MV-4-11 (cell line): ENCODE results near the gene PYM1.
"Not testable (repeated sequence)": the region's sequence is repeated elsewhere in the genome, so short reads cannot be mapped to it uniquely, and the experiment has no call there.

Source experiments
- DNase-seq: peaks from one replicate; lab custom pipeline; 2025; lab: John Stamatoyannopoulos, UW

PYM1 gene

DNA sequence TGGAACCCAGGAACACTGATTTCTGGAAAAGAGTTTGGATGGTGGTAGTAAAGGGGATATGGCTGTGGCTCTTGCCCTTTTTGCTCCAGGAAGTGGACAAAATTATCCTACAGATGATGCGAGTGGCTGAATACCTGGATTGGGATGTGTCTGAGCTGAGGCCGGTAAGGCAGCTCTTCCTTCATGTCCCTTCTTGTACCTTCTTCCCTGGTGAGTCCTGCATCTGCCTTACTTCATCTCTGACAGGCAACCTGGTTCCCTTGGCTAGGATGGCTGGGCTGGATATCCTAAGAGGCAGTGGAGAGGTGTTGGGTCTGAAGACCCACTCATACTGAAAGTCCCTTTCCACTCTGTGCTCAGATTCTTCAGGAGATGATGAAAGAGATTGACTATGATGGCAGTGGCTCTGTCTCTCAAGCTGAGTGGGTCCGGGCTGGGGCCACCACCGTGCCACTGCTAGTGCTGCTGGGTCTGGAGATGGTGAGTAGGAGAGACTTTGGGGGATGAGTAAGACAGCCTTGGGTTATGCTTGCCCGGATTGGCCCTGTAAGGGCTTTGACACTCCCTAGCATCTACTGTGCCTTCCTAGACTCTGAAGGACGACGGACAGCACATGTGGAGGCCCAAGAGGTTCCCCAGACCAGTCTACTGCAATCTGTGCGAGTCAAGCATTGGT, 11.3 kb upstream of the PYM1 start:
- DNase-seq, result no peak

DNA sequence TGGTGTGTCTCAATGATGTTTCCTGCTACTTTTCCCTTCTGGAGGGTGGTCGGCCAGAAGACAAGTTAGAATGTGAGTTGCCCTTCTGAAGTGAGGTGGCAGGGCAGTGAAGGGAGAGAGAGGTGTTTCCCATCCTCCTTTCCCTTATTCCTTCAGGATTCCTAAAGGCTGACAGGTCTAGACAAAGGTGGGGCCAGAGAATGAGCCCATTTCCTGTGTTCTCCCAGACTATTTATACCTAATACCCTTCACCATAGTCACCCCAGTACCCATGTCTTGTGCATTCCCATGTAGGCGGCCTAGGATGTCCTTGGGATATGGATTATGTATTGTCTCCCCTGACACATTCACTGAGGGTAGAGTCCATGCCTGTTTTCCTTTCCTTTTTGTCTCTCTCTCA, 10.3 kb upstream of the PYM1 start:
- DNase-seq, result no peak

DNA sequence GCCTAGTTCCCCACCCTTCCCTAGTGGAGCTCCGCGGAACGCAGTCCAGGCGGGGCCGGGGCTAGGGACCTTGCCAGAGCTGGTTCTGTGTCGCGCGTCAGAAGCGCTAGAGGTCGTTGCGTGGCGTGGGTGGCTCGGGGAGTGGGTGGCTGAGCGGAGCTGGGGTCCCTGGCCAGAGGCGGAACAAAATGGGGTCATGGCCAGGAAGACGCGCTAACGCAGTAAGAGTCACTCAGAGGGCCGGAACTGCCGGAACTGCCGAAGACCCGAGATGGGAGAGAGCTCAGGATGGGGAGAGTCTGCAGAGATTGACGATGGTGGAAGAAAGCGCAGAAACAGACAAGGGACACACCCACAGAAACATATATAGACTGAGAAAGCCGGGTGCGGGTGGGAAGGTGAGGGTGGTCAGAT, 8.1 kb upstream of the PYM1 start:
- DNase-seq, result no peak

DNA sequence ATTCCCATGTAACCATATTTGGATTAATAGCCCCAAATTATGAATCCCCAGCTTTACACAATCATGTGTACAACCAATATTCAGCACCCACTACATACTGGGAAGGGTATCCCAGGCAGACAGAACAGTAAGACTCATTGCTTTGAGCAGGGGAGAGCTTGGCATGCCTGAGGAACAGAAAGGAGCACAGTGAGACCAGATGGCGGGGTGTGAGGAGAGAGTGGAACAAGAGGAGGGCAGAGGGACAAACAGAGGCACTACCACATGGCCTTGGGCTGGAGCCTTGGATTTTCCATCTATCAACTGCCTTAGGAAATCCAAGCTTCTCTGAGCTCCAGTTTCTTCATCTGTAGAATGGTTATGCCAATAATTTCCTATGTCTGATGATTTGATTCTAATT, 7.1 kb upstream of the PYM1 start:
- DNase-seq, result no peak

DNA sequence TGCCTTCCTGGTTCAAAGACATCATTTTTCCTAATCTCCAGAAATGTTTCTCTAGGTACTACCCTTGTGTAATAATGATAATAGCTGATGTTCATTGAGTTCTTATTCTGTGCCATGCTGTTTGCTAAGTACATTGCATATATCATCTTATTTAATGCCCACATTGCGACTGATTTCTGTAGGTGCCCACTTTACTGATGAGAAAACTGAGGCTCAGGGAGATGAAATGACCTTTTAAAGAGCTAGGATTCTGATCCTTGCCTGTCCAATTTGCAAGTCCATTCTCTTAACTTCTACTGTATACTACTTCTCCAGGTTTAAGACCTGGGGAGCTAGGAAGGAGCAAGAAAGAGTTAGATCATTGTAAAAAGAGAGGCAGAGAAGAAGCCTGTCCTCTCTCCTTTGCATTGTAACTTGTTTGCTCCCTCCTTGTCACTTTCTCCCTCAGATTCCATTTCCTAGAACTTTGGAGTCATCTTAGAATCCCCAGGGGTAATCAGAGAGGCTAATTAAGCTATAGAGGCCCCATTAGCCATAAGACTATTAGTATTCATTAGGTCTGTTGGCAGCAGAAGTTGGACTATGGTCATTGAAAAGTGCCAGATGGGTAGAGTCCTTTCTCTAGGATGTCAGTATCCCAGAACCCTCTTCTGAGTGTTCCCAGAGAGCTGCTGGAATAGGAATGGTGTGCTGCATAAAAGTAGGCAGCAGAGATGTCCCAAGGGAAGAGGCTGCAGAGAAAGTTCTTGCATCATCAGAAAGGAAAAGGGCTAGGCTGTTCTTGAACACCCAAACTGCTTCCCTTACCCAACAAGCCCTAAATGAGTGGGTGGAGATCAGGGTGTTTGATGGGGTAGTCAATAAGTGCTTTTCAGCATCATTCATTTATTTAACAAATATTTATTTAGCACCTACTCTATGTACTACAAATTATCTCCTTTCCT, 6.4 kb upstream of the PYM1 start:
- no peak for DNase-seq

DNA sequence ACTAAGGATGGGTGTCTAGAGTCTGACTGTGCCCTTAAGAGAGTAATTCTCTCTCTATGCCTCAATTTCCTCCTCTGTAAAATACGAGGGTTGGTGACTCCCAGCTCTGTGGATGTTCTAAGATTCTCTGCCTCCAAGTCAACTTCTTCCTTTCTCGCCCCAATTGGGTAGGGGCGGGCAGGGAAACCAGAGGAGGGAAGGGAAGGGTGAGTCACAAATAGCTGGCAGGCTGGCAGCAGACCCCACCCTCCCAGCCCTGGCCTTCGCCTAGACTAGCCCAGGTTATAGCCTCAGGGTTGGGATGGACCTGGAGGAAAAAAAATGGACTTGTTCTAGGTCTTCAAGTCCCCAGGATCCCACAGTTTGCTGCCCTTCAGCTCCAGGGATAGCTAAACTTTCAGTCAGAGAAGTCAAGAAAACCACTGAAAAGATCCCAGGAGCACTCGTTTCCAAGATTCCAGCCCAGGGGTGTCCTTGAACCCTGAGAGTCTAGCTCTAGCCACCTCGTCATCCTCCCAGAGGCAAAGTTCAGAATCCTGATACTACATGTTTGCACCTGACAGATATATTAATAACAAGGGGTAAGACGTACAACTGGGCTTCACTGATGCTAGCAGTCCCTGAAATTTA, 5.6 kb upstream of the PYM1 start:
- peak; percentile 12 for DNase-seq

DNA sequence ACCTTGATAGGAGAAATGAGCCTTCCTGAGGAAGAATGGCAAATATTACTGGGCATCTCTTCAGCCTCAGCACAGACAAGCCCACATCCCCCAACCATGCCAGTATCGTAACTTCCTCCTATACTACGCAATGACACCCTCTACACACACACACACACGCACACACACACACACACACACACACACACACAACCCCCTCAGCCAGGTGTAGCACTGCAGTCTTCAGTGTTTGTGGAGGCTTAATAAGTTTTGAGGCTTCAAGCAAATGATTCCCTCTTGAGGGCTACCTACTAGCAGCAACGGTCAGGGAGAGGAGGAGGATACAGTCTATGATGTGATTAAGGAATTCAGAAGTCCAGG, 4.8 kb upstream of the PYM1 start:
- peak; percentile 42 for DNase-seq

DNA sequence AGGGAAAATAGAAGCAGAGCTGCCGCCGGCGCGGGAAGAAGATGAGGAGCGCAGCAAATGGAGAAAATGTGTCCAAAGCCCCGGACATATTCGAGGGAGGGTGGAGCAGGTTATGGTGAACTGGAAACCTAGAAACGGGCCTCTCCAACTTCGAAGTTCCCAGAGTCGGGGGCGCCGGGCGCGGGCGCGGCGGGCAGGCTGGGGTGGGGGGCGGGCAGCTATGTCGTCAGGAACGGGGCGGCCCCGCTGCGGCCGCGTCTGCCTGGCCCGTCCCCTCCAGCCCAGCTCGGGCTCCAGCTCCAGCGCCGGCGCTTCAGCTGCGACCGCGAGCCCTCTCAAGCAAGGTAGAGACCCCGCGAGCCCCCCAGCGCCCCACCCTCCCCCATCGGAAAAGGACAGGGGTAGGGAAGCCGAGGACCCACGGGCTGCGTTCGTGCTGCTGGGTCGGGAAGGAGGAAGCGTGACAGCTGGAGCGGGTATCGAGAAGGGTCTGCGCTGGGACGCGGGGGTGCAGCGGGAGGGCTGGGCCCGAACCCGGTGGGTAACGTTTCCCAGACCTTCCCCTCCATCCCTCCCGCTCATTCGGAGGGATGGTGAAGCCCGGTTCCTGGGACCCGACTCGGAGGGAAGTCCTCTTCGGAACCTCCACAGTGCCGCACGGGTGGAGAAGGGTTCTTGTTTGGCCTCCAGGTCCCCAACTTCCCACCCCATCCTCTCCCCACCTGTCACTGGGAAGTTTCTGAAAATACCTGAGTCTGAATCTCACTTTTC, 4.3 kb upstream of the PYM1 start:
- no peak for DNase-seq

DNA sequence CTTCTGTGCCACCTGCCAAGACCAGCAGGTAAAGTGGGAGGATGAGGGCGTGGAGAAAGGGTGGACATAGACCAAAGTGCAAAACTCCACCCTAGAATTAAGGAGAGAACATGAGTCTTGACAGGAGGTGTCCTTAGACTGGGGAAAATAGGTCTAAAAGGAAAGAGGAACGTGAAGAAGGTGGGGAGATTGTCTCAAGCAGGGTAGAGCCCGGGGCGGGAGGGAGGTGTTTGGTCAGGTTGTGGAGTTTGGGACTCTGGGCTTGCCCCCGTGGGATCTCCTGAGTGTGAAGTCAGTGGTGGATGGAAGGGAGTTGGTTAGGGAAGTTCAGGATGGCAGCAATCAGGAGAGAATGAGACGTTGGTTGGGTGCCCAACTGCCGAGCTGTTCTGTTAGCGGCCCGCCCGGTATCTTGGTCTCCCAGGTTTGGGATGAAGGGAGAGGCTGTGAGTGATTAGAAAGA, 3.7 kb upstream of the PYM1 start:
- DNase-seq, result no peak

DNA sequence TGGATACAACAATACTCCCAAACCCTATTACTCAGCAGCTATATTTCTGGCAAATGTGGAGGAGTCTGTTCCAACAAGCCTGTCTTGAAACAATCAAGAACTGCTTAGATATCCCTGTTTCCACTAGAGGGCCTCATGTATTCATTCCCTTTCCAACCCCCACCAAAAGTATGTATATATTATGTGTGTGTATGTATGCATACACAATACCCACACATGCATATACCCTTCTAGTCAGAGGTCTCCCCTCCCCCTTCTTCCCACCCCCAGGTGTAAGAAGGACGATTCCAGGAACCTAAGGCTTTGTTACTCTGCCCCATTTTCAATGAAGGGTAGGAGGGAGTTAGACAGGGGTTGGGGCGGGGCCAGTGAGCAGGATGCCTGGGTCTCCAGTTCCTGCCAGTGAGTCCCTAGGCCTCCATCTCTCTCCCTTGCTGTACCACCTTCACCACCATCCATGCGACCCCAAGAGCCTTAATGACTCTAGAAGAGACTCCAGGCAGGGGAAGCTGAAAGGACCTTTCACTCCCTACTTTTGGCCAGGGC, 3.1 kb upstream of the PYM1 start, which contains the start of gene DGKA:
DGKA (plus strand) TSS at position 392 of the 546 bp plus-strand sequence. CDS start 5,342 bp downstream, outside the sequence.
- peak; percentile 74 for DNase-seq

DNA sequence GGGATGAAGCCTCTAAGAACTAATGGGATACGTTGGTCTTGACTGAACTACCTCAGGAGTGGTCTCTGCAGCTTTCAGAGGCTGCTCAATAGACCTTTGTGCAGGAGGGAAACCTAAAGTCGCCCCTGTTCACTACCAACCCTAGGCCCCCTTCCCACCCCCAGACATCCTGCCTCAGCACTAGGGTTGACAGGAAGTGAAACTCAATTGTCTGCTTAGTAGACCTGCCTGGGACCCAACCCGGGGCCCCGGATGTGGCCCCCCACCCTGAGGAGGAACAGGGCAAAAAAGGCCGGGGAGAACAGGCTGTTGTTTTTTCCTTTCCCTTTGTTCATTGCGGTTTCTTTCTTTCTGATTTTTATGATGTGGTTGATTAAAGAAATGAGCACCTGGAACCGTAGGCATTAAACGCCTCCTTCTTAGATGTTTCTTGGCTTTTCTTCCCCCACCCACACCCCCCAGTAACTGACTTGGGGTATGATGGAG, 1.7 kb upstream of the PYM1 start:
- peak; percentile 81 for DNase-seq

DNA sequence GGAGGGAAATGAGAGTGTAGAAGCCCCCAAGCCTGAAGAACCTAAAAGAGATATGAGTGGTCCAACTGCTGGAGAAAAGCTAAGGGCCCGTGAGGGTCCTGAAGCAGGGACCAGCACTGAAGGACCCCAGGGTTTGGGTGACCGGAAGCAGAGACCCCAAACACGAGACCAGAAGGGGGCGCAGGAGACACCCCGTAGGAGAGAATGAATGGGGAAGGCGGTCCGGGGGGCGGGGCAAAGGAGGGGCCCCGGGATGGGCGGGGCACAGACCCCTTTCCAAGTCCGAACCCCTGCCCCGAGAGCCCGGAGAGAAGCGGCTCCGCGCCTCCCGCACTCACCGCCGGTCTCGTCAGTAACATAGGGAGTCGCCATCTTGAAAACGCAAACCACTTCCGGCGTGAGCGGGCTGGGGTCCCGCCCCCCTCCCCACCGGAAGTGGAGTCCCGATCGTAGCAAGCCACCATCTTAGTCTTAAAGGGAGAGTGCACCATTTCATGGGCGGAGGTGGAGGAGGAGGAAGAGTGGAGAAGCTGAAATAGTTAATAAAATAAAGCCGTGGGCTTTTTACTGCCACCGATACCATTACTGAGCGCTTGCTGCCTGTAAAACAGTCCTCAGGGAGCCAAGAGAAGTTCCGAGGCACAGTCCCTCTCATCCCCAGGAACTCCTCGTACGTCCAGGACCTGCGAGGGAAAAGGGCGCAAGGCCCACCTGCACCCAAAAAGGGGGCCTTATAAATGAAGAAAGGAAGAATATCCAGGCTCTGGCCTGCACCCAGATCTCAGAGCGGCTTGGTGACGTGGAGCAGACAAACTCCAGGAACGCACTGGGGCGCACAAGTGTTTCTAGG, 731 bp downstream of the PYM1 start:
- DNase-seq, result peak; percentile 90

DNA sequence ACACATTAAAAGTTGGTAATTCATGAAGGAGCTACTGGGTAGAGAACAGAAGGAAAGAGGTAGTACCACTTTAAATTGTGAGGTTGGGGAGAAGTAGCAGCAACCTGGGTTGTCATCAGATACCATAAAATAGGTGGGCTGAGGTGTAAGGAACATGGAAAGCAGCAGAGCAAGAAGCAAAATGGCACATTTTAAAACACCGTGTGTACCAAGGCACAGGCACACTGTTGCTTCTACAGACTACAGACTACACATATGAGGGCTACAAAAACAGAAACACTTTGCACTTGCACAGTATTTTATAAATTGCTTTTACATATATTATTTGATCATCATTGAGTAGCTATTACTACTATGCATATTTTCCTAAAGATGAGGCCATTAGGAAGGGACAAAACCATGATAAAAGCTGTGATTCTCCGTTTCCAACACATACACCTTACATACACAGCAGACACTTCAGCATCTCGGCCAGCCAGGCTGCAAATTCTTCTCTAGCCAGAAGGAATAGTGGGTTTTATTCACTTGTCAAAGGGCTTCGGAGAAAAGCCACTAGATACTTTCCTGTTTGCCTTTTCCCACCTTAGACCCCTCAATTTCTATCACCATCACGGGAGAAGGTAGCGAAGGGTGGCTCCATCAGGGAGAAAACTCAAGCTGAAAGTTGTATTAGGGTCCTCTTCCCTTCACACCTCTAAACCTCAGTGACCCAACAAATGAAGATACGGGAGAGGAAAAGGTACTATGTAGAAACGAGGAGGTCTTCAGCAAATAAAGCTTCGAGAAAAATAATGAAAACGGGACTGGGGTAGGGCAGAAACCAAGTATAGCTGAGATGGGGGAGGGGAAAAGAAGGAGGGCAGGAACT, 1.6 kb downstream of the PYM1 start:
- DNase-seq, result no peak

DNA sequence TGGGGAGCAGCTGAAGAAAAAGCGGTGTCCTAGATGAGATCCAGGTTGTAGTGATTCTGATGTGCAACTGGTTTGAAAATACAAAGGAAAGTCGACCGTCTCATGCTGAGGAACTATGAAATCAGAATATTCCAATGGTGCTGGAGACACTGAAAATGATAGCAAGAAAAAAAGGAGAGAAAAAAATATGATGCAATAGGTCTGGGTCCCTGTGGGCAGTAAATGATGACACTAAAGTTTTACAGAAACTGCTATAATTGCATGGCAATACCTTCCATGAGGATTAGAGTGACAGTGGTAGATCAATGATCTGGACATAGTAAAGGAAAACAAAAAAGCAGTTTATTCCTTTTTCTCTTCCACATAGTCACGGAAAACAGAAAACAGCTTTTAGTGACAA, 2.3 kb downstream of the PYM1 start:
- DNase-seq, result peak; percentile 28

DNA sequence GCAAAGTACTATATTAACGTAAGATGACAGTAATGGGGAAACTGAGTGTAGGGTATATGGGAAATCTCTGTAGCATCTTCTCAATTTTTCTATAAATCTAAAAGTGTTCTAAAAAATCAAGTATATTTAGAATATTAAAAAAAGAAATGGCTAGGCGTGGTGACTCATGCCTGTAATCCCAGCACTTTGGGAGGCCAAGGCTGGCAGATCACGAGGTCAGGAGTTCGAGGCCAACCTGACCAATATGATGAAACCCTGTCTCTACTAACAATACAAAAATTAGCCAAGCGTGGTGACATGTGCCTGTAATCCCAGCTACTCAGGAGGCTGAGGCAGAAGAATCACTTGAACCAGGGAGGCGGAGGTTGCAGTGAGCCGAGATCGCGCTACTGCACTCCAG, 4.0 kb downstream of the PYM1 start:
- DNase-seq, result peak; percentile 61

DNA sequence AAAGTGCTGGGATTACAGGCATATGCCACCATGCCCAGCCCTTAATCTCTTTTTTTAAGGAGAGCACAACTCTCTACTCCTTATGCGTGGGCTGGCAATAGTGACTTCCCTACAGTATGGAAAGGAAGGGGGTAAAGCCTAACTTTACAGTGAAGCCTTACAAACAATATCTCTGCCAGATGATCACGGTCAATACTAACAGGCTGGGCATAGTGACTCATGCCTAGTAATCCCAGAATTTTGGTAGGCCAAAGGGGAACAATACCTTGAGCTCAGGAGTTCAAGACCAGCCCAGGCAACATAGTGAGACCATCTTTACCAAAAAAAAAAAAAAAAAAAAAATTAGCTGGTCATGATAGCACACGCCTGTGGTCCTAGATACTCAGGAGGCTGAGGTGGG, 5.6 kb downstream of the PYM1 start:
- DNase-seq, result no peak

DNA sequence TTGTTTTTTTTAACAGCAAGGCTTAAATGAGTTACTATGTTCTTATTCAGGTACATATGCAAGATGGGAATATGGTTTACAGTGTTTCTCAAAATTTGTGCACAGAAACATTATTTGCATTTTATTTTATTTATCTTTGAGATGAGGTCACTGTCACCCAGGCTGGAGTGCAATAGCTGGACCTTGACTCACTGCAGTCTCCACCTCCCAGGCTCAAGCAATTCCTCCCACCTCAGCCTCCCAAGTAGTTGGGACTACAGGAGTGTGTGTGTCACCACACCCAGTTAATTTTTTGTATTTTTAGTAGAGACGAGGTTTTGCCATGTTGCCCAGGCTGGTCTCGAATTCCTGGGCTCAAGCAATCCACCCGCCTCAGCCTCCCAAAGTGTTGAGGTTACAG, 8.7 kb downstream of the PYM1 start:
- DNase-seq, result not testable (repeated sequence)

DNA sequence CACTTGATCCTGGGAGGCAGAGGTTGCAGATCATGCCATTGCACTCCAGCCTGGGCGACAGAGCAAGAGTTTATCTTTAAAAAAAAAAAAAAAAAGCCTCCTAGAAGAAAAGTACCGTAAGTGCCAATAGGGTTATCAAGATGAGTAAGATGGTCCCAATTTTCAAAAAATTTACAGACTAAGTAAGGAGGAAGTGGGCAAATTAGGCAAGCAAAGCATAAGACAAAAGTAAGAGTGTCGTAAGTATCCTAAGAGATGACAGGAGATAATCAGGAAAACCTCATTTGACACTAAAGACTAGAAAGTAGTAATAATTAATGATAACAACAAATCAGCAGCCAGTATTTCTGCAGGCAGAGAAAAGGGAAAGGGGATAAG, 12.2 kb downstream of the PYM1 start:
- peak; percentile 78 for DNase-seq

DNA sequence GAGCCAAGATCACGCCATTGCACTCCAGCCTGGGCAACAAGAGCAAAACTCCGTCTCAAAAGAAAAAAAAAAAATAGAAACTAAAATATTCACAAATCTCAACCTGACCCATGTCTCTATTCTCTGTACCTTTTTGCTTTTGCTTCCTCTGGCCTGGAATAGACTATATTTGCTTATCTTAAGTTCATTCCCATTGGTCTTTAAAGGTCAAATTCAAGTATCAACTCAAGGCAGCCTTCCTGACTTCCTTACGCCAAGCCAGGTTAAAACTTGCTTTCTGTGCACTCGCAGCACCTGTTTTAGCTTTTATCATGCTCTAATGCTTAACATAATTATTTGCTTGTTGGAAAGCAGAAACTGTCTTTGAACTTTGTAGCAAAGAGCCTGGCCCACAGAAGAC, 14.8 kb downstream of the PYM1 start:
- DNase-seq, result no peak

DNA sequence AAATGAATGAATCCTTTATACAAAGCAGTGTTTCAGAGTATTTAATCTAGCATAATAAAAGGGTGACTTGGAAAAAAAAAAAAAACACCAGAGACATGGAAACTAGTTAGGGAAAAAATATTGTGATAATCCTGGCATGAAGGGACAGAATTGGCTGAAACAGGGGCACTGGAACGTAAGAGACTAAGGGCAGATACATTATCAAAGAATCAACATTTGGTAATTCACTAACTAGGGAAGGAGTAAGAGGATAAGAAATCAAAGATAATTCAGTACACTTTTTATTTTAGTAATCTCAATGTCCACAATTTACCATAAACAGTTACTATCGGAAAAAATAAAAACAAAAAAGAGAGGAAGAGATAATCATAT, 18.2 kb downstream of the PYM1 start:
- no peak for DNase-seq
